ENCODE measurements around the gene NXPE4.

DNA sequence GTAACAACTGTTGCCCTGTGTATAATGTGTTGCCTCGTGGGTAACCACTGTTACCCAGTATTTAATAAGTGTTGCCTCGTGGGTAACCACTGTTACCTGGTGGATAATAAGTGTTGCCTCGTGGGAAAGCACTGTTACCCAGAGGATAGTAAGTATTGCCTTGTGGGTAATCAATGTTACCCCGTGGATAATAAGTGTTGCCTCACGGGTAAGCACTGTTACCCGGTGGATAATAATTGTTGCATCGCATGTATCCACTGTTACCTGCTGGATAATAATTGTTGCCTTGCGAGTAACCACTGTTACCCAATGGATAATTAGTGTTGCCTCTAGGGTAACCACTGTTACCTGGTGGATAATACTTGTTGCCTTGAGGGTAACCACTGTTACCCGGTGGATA lies 17.1 kb upstream of the NXPE4 start:
- TF ChIP-seq, protein P1, sequence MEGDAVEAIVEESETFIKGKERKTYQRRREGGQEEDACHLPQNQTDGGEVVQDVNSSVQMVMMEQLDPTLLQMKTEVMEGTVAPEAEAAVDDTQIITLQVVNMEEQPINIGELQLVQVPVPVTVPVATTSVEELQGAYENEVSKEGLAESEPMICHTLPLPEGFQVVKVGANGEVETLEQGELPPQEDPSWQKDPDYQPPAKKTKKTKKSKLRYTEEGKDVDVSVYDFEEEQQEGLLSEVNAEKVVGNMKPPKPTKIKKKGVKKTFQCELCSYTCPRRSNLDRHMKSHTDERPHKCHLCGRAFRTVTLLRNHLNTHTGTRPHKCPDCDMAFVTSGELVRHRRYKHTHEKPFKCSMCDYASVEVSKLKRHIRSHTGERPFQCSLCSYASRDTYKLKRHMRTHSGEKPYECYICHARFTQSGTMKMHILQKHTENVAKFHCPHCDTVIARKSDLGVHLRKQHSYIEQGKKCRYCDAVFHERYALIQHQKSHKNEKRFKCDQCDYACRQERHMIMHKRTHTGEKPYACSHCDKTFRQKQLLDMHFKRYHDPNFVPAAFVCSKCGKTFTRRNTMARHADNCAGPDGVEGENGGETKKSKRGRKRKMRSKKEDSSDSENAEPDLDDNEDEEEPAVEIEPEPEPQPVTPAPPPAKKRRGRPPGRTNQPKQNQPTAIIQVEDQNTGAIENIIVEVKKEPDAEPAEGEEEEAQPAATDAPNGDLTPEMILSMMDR (IDR thresholded peaks at IDR 0.05 in 8 of 11, conservative IDR thresholded peaks at IDR 0.05 in 3 of 11), result no peak
- TF ChIP-seq POLR2A (IDR thresholded peaks at IDR 0.05), result no peak

All from spleen (tissue), 7 donors.